ENCODE measurements around the gene TNS3. TPM values are rescaled to one million over a fixed set of nuclear protein-coding genes. Genes with fewer than 3 reads are reported as not detected.

The TNS3 gene
- total RNA-seq, 1 experiment from 2014 or later = 97.2 TPM

DNA sequence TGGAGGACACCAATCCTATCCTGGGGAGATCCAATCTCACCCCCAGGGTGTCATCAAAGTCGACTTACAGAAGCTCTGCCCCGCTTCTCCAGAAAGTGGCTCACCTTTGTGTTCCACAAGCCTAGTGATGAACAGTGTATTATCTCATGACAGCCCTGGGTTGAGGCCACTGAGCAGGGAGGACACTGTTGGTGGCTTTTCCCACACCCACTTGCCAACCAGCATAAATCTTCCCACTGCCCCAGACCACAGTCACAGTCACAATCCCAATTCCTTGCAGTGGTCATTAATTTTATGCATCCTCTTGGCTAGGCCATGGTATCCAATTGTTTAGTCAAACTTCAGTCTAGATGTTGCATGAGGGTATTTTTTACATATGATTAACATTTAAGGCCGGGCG lies 18.4 kb downstream of the TNS3 start:
- DNase-seq (ENCODE audit: low spot score) = no peak

DNA sequence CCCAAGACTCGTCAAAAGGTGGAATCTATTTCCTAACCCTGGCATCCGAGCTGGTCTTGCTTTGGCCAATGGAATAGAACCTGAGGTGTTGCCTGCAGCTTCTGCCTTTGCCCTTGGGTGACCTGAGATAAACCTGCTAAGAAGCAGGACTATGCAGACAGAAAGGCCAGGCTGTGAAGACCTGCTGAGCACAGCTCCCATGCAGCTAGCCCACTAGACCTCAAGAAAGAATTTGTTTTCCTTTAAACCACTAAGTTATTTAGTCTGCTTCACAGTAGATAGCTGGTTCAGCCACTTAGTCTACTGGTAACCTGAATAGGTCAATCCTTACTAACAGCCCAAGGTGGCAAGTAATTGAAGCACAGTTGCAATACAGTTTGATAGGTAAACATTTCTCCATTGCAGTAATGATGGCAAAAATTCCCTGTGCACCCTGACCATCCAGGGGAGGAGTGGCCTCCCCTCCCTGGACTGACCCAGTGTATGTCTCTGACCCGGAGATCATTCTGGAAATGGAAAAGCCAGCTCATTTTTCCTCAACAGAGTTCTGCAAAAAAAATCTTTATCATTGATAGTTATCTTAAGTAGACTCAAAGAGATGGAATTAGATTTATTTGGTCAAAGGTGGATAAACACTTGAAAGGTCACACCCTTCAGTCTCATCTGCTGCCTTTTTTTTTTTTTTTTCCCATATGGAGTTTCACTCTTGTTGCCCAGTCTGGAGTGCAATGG lies 20.0 kb downstream of the TNS3 start:
- DNase-seq (ENCODE audit: low spot score) = no peak

DNA sequence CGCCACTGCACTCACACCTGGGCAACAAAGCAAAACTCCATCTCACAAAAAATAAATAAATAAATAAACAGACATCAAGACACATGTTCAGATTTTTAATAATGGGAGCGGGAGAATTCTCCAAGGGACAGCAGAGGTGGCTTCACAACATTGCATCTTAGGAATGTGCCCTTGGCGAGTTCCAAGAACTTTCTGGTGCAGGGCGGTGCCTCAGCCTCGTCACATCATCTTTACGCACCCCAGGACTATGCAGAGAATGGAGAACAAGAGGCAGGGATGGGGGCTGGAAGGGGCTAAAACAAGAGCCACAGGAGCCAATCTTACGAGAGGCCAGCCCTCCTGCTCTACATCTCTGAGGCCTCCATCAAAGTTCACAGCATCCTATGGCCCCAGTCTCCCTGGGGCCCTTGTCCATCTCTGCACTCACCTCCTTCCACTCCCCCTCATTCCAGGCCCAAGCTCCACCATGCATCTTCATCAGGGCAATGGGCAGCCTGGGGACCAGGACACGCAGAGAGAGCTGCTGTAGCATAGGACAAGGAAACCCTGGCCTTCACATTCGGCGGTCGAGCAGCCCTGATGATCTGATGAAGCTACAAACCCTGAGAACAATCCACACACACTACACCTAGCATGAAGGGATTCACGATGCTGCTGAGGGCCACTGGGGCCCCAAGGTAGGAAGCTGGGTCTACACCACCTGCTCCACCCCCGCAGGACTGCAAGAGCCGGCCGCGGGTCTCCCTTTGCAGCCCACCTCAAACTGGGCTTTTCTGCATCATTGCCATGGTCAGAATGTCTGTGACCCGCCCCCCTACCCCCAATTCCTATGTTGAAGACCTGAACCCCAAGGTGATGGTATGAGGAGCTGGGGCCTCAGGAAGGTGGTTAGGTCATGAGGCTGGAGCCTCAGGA lies 22.3 kb downstream of the TNS3 start:
- no peak for DNase-seq (ENCODE audit: low spot score)

DNA sequence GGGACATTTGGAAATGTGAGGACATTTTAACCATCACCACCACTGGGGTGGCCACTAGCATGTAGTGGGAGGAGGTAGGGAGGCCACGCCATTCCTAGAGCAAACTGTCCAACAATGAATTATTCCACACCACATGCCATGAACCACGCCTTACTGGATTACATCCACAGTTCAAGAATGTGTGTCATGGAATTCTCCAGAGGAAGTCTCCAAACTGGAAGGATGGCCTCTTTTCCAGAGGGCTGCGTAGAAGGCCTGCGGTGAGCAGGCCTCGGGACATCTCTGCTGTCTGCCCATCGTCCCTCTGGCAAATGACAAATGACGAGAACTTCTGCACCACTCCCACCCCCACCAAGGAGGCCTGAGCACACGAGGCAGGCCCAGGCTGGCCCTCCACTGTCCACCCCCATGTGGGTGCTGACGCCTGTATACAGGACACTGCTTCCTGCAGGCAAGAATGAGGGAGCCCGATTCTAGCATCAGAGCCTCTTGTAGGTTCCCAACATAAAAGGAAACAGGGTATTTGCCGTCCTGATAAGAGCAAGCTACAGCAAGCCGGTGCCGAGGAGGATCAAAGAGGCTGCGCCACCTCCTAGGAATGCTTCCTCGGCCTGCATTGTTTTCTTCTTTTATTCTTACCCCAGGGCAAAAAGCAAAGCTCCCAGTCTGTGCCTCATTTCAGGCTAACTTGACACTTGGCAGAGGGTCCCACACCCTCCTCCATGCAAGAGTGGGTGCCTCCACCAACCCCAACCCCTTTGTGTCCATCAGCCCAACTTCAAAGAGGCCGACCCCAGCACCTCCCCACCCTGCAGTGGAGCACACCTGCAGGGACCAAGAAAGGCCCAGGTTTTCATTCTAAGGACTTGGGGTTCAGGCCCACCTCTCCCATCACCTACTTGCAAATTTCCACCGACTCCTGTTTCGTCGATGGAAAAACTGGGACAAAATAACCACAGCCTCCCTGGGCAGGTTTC lies 23.9 kb downstream of the TNS3 start:
- peak; percentile 95 for DNase-seq (ENCODE audit: low spot score)

DNA sequence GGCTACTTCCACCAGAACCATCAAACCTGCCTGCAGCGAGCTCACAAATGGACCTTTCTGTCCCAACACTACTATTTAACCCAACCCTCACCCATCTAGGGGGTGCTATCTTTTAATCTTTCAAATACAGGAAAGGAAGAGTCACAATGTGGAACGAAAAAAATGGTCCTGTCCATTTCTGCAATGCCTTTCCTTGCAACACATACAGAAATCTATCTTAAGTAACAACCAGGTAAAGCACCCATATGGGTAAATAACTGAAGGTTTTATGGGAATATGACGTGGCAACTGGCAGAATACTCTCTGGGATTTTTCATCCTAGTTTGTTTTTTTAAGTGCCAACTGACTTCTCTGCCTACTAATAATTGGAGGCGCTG lies 24.6 kb downstream of the TNS3 start:
- DNase-seq (ENCODE audit: low spot score) = no peak

DNA sequence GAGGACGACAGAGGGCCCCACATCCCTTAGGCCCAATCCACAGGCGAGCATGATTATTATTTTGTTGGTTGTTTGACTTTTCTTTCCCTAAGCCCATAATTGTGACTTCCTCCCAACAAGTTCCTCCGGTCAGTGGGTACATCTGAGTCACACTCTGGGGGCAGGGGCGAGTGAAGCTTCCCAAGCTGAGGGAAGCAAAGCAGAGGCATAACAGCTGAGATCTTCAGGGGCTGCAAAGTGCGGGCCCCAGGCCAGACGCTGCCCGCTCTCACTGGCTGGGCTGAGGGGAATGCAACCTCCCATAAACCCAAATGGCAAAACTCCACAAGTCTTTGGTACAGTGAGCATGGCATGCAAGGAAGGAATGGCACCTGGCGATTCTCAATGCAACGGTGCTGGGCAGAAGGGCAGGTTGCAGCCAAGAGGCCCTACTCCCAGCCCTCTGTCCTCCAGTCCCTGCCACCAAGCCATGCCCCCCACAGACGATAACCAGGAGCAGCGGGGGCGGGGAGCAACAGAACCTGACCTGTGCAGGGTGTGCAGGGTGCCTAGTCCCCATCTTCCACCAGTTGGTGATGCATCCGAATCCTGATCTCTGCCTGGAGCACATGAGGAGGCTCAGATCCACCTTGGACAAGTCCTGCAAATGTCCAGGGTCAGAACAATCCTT lies 25.3 kb downstream of the TNS3 start:
- DNase-seq (ENCODE audit: low spot score) = peak; percentile 66

DNA sequence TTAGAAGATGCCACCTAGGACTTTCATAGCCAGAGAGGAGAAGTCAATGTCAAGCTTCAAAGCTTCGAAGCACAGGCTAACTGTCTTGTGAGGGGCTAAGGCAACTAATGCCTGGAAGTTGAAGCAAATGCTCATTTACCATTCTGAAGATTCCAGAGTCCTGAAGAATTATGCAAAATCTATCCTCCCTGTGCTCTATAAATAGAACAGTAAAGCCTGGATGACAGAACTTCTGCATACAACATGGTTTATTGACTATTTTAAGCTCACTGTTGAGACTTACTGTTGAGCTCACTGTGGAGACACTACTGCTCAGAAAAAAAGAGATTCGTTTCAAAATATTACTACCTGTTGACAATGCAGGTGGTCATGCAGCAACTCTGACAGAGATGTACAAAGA lies 28.6 kb downstream of the TNS3 start:
- no peak for DNase-seq (ENCODE audit: low spot score)

DNA sequence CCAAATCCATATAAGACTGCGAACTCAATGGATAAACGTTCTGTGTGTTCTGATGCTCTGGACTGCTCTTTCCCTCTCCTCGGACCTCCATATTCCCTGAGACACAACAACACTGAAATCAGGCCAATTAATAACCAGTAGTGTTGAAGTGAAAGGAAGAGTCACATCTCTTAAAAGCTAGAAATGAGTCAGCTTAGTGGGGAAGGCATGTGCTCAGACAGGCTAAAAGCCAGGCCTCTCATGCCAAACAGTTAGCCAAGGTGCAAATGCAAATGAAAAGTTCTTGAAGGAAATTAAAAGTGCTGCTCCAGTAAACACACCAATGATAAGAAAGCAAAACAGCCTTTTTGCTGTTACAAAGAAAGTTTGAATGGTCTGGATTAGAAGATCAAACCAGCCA lies 29.3 kb downstream of the TNS3 start:
- DNase-seq (ENCODE audit: low spot score) = peak; percentile 56

DNA sequence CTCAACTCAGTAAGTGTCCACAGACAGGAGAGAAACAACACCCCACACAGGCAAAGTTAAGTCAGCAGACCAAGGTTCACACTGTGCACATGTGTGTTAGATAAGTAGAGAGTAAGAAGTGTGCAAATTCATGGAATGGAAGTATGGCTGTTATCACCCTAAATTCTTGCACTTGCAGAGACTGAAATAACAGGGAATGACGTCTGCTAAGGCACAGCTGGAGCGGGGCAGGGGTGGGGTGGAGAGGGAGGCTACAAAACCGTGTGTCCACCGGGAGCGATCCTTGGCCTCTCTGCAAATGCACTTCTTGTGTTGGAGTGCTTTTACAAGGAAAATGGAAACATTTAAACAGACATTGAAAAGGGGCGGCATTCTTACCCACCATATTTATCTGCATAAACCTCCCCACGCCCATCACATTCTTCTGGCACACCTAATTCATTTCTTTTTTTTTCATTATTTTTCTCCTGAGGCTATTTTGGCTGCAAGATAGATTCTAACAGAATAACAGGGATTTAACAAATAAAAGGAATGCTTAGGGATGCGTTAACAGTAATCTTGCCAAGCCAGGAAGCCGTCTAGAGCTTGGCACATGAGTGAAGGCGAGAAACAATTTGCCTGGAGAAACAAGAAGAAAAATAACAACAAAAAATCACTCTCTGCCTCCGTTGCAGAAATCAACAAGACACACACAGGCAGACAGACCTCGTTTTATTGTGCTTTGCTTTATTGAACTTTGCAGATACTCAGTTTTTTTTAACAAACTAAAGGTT lies 30.1 kb downstream of the TNS3 start:
- no peak for DNase-seq (ENCODE audit: low spot score)

DNA sequence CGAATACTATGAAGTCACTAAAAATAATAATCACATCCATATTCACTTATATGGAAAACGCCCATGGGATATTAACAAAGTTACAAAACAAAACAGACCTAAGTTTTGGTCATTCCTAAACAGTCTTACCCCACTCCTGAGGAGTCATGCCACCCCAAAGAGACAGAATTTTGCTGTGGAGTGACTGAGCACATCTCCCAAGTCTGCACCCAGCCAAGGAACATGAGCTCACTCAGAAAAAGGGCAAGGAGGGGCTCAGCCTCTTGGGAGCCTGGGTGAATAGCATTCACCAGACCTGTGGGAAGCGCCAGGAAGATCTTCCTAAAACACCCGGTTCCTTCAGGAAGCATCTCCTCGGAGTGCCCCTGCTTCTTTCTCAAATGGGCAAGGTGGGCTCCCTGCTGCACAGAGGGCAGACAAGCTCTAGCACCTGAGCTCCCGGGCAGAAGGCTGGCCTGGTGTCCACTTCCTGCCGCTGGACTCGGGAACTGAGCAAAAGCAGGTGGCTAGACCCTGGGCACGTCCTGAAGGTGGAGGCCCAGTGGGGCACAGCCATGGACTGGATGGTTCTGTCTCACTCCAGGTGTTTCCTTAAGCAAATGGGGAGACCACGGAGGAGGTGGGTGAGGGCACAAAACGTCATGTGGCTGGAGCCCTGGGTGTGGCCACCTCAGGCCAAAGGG lies 31.0 kb downstream of the TNS3 start:
- no peak for DNase-seq (ENCODE audit: low spot score)

DNA sequence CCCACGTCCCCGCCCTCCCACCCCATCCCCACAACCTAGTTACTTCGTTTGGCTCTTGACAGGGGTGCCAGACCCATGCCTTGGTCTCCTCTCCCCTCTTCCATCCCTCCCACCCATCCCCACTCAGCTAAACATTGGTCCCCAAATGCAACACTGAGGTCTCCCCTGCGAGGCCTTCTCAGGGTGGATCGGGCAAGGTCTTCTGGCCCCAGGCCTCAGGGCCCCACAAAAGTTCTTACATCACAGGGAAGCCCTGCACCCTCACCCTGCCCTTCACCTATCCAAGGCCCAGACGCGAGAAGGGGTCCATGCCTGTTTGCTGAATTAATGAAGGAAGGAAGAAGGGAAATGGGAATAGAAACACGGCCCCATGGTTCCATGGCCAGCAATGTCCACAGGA lies 32.0 kb downstream of the TNS3 start:
- no peak for DNase-seq (ENCODE audit: low spot score)

DNA sequence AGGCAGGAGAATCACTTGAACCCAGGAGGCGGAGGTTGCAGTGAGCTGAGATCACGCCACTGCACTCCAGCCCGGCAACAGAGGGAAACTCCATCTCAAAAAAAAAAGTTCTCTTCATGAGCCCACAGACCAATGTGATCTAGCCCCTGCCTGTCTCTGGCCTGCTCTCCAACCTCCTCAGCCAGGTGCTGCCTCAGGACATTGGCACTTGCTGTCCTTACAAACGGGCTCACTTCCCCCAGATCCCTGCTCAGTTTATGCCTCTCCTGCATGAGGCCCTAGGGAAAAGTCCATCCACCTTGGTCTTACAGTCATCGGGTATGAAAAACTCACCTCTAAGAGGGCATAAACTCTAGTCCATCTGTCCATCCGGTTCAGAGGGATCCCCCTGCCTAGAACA lies 32.5 kb downstream of the TNS3 start:
- no peak for DNase-seq (ENCODE audit: low spot score)

DNA sequence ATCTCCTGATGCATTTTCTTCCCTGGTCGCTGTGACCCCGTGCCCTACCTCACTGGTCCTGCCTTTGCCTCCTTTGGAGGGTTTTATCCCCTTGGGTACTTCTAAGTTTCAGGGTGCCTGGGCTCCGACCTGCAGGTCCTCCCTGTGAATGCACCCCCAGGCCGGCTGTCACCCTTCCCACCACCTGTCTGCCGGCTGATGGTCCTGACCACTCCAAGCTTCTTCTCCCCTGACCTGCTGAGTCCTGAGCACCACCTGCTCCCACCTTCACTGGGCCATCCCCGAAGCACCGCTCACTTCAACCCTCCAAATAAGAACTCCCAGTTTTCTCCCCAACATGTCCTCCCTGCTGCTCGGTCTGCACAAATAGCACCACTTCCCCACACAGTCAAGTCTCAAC lies 33.4 kb downstream of the TNS3 start:
- no peak for DNase-seq (ENCODE audit: low spot score)

DNA sequence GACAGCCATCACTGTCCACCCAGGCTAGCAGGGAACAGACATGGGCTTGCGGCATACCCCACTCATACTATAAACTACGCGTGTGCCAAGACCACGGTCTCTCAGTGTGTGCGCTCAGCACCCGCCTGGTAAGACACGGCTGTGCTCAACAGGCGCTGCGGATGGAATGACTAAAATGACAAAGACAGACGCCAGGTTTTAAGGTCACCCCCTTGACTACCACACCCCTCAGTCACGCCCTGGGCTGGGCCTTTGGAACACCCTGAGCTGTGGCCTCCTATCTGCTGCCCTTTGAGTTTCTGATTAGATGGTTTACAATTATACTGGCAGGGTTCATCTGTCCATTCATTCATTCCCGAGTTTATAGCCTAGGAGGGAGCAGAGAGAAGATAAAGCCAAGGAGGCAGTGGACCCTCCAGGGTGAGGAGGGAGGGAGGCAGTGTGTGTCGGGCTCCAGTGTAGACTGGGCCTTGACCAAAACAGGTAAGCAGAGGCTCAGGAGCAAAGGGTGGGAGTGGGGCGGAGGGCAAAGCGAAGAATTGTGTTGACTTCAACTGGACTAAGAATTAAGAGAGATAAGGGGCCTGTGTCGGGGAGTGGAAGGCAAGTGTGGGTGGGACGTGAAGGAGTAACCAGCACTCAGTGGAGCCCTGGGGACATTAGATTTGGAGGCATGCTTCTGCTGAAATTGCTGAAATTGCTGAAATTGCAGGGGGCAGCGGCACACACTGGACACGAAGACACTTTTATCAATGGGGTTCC lies 35.0 kb downstream of the TNS3 start:
- no peak for DNase-seq (ENCODE audit: low spot score)

DNA sequence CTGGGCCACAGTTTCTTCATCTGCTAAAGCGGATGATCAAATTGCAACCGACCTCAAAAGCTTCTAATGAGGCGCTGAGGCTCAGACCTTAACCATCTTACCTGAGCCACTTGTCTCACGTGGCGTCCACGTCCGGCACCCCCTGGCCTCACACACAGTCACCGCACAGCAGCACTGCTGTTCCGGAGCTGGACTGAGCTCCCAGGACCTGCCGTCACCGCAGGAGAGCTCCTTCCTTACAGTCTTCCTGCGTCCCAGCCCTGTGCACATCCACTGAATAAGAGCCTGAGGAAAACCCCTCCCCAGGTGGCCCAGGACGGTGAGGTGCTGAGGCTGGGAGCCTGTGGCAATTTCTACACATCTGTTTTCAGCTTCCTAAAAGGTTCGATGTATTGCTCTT lies 35.7 kb downstream of the TNS3 start:
- DNase-seq (ENCODE audit: low spot score) = no peak

DNA sequence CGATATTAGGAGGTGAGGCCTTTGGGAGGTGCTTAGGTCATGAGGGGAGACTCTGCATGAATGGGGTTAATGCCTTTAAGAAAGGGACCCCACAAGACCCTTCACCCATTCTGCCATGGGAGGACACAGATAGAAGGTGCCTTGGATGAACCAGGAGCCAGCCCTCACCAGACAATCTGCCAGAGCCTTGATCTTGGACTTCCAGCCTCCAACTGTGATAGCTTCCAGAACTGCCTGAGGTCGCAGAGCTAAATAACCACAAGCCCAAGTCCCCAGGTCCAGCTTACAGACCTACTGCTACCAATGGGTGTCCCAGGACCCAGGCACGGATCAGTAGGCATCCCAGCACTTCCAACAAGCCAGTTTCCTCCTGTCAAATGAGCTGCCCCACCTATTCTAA lies 37.5 kb downstream of the TNS3 start:
- no peak for DNase-seq (ENCODE audit: low spot score)

DNA sequence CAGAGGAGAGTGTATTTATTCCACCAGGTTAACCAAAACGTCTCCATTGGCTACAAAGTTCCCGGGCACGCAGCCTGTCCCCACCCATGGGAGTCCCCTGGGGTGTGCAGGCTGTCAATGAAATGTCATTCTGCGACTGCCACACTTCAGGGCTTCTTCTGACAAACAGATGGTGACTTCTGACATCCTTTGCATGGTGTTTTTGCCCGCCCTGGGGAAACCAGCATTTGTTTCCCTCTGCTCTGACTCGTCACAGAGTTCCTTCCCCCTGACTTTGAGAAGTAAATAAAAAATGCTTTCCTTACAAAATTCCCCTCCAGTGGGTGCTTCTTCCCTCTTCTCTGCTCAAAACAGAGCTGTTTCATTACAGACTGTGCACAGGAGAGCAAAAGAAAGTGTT lies 38.2 kb downstream of the TNS3 start:
- no peak for DNase-seq (ENCODE audit: low spot score)

DNA sequence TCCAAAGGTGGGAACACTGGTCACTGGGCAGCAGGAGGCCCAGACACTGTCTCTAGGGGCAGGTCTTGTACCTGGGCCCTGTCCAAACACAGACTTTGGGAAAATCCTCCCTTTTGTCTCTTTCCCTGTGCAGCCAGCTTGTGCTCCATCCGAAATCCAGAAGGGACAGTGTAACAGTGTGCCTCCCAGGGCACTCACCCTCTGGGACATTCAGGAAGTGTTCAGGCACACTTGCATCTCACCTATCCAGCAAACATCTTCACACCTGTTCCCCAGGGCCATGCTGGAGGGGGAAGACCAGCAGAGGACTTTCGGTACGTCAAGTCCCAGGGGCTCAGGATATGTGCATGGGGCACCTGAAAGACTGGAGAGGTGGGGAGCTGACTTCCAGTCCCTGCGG lies 38.9 kb downstream of the TNS3 start:
- DNase-seq (ENCODE audit: low spot score) = no peak

DNA sequence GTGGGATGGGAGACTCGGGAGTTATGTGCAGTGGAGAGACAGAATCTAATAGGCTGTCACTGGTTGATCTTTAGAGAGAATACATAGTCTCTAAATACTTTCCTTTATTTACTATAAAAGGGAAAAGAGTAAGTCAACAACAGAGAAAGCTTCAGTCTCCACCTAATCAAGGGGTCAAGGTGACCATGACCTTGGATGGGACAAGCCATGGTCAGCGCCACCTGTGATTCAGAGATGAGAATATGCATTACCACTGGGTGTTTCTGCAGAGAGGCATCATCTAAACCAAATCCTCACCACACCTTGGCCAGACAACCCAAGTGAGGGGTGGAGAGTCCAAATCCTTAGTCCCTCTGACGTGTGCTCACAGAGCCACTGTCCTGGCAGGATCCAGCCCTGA lies 39.9 kb downstream of the TNS3 start:
- no peak for DNase-seq (ENCODE audit: low spot score)

Data from A172 (cell line).